ENCODE data around the gene SACM1L.

Gene SACM1L

GRCh38 chr3:45779746-45780735, 90.8 kb downstream of the SACM1L start:
- H2AFZ ChIP-seq (ENCODE audit: low read length), result no peak overlapping the region
- no peak for DNase-seq

GRCh38 chr3:45781271-45781670, 92.1 kb downstream of the SACM1L start:
- no peaks in the 10 kb centered on the region for H4K20me1 ChIP-seq (ENCODE audit: insufficient read depth, low read length)
- no peak overlapping the region for H3K27ac ChIP-seq (ENCODE audit: low read length)
- no peak overlapping the region for H3K4me2 ChIP-seq (ENCODE audit: low read depth, low read length)
- no peaks in the 10 kb centered on the region; the same call in 1 of the 2 replicates for H3K9me3 ChIP-seq (replicated peaks; ENCODE audit: insufficient read depth, low read length)
- H3K27me3 ChIP-seq (replicated peaks; ENCODE audit: insufficient read depth, low read length), result no peaks in the 10 kb centered on the region
- no peak overlapping the region for H3K4me3 ChIP-seq (ENCODE audit: low read length)
- no peaks in the 10 kb centered on the region for H3K36me3 ChIP-seq (replicated peaks; ENCODE audit: insufficient read depth, low read length)
- TF ChIP-seq EZH2phosphoT487 (IDR thresholded peaks at IDR 0.05; ENCODE audit: low read length) (no peak), EZH2 (optimal IDR thresholded peaks at IDR 0.05; ENCODE audit: low read depth, low read length) (no peak), CTCF (IDR thresholded peaks at IDR 0.05; ENCODE audit: low read length) (no peak)
- H3K4me1 ChIP-seq (ENCODE audit: low read length), result no peaks in the 10 kb centered on the region
- no peak overlapping the region for H3K9ac ChIP-seq (ENCODE audit: low read length)
- no peak overlapping the region for H2AFZ ChIP-seq (ENCODE audit: low read length)
- DNase-seq, result no peak
- H3F3A ChIP-seq (ENCODE audit: insufficient read depth, low read length), result no peaks in the 10 kb centered on the region
- H3K79me2 ChIP-seq (ENCODE audit: low read length), result no peaks in the 10 kb centered on the region
- H3K9me2 ChIP-seq (replicated peaks; ENCODE audit: insufficient read depth, low read length), result no peaks in the 10 kb centered on the region

More at GRCh38 chr3:45779746-45780735, 90.8 kb downstream of the SACM1L start:
- Histone ChIP-seq H3K36me3 (replicated peaks; ENCODE audit: insufficient read depth, low read length) (no peaks in the 10 kb centered on the region), H3K27ac (ENCODE audit: low read length) (no peak overlapping the region), H3K9ac (ENCODE audit: low read length) (no peak overlapping the region), H3K4me2 (ENCODE audit: low read depth, low read length) (no peak overlapping the region), H3K9me2 (replicated peaks; ENCODE audit: insufficient read depth, low read length) (no peaks in the 10 kb centered on the region), H3F3A (ENCODE audit: insufficient read depth, low read length) (no peaks in the 10 kb centered on the region), H3K4me1 (ENCODE audit: low read length) (no peaks in the 10 kb centered on the region), H3K27me3 (replicated peaks; ENCODE audit: insufficient read depth, low read length) (no peaks in the 10 kb centered on the region), H4K20me1 (ENCODE audit: insufficient read depth, low read length) (no peaks in the 10 kb centered on the region), H3K79me2 (ENCODE audit: low read length) (no peaks in the 10 kb centered on the region), H3K4me3 (ENCODE audit: low read length) (no peak overlapping the region), H3K9me3 (replicated peaks; ENCODE audit: insufficient read depth, low read length) (no peaks in the 10 kb centered on the region; the same call in 1 of the 2 replicates)
- TF ChIP-seq CTCF (IDR thresholded peaks at IDR 0.05; ENCODE audit: low read length), result no peak
- TF ChIP-seq EZH2 (optimal IDR thresholded peaks at IDR 0.05; ENCODE audit: low read depth, low read length), result no peak
- no peak for TF ChIP-seq EZH2phosphoT487 (IDR thresholded peaks at IDR 0.05; ENCODE audit: low read length)

GRCh38 chr3:45781841-45782240, 92.6 kb downstream of the SACM1L start:
- Histone ChIP-seq H3K27me3 (replicated peaks; ENCODE audit: insufficient read depth, low read length) (no peaks in the 10 kb centered on the region), H3K27ac (ENCODE audit: low read length) (no peak overlapping the region), H3K79me2 (ENCODE audit: low read length) (no peaks in the 10 kb centered on the region), H3F3A (ENCODE audit: insufficient read depth, low read length) (no peaks in the 10 kb centered on the region), H3K9ac (ENCODE audit: low read length) (no peak overlapping the region), H3K4me1 (ENCODE audit: low read length) (no peaks in the 10 kb centered on the region), H3K9me3 (replicated peaks; ENCODE audit: insufficient read depth, low read length) (no peaks in the 10 kb centered on the region; the same call in 1 of the 2 replicates), H2AFZ (ENCODE audit: low read length) (no peak overlapping the region), H3K36me3 (replicated peaks; ENCODE audit: insufficient read depth, low read length) (no peaks in the 10 kb centered on the region), H3K4me2 (ENCODE audit: low read depth, low read length) (no peak overlapping the region), H3K9me2 (replicated peaks; ENCODE audit: insufficient read depth, low read length) (no peaks in the 10 kb centered on the region), H4K20me1 (ENCODE audit: insufficient read depth, low read length) (no peaks in the 10 kb centered on the region), H3K4me3 (ENCODE audit: low read length) (no peak overlapping the region)
- no peak for TF ChIP-seq CTCF (IDR thresholded peaks at IDR 0.05; ENCODE audit: low read length)
- TF ChIP-seq EZH2 (optimal IDR thresholded peaks at IDR 0.05; ENCODE audit: low read depth, low read length), result no peak
- TF ChIP-seq EZH2phosphoT487 (IDR thresholded peaks at IDR 0.05; ENCODE audit: low read length), result no peak
- no peak for DNase-seq

Data from MM.1S (cell line).